ENCODE results near the gene TSPAN12.

Gene TSPAN12

DNA sequence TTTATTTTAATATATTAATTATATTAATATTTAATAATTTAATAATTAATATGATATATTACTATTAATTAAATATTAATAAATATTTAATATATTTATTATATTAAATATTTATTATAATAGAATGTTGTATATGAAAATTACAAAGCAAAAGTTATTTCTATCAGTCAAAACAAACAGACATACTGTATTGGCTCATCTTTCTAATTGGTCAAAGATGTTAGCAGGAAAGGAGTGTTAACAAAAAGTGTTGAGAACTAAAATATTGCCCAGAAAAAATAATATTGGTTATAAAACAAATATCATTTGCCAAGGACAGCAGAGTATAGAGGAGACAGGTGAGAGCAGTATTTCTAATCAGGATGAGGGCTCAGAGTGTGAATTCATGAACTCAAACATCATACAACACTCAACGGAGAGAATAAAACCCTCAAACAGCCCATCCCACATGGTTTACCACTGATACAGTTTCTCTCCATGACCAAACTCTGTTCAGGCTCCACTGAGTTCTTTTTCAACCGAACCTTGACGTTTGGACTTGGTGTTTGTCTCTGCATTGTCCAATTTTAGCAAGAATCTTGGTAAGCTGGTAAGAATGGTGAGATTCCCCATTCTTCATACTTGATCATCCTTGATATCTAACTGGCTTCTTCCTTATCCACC is 58.0 kb downstream of the TSPAN12 start:
- no peak overlapping the region for H3K27ac ChIP-seq (replicated peaks)
- DNase-seq (ENCODE audit: low read depth in 1 of 2, low spot score in 1 of 2) = no peak
- TF ChIP-seq, protein P1, sequence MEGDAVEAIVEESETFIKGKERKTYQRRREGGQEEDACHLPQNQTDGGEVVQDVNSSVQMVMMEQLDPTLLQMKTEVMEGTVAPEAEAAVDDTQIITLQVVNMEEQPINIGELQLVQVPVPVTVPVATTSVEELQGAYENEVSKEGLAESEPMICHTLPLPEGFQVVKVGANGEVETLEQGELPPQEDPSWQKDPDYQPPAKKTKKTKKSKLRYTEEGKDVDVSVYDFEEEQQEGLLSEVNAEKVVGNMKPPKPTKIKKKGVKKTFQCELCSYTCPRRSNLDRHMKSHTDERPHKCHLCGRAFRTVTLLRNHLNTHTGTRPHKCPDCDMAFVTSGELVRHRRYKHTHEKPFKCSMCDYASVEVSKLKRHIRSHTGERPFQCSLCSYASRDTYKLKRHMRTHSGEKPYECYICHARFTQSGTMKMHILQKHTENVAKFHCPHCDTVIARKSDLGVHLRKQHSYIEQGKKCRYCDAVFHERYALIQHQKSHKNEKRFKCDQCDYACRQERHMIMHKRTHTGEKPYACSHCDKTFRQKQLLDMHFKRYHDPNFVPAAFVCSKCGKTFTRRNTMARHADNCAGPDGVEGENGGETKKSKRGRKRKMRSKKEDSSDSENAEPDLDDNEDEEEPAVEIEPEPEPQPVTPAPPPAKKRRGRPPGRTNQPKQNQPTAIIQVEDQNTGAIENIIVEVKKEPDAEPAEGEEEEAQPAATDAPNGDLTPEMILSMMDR (IDR thresholded peaks at IDR 0.05; ENCODE audit: insufficient read depth, low read length) = no peak
- TF ChIP-seq POLR2AphosphoS5 (IDR thresholded peaks at IDR 0.05; ENCODE audit: low read depth) (no peak), REST (IDR thresholded peaks at IDR 0.05; ENCODE audit: insufficient replicate concordance, low read depth) (no peak), GABPA (IDR thresholded peaks at IDR 0.05; ENCODE audit: low read depth) (no peak), SPI1 (IDR thresholded peaks at IDR 0.05; ENCODE audit: borderline replicate concordance, low read depth) (no peak)
- no peak overlapping the region for H3K4me3 ChIP-seq (replicated peaks; ENCODE audit: insufficient read depth, low read length)
- no peaks in the 10 kb centered on the region for H3K27me3 ChIP-seq (ENCODE audit: insufficient read depth, poor library complexity, severe bottlenecking)

DNA sequence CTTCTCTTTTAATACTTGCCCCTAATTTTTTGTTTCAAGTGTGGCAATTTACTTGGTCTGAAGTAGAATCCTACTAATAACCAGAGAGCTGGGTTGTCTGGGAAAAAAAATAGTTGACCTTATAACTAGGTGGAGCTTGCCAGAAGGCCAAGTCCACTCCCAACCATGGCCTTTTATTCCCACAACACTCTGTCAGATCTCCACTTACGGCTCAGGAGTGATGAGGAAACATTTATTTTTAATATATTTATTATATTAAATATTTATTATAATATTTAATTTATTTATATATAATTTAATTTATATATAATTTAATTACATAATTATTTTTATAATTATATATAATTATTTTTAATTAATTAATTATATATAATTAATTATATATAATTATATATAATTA is 58.8 kb downstream of the TSPAN12 start:
- no peak overlapping the region for H3K4me3 ChIP-seq (replicated peaks; ENCODE audit: insufficient read depth, low read length)
- TF ChIP-seq REST (IDR thresholded peaks at IDR 0.05; ENCODE audit: insufficient replicate concordance, low read depth) (no peak), POLR2AphosphoS5 (IDR thresholded peaks at IDR 0.05; ENCODE audit: low read depth) (no peak)
- H3K27ac ChIP-seq (replicated peaks) = no peak overlapping the region
- H3K27me3 ChIP-seq (ENCODE audit: insufficient read depth, poor library complexity, severe bottlenecking) = no peaks in the 10 kb centered on the region
- no peak for DNase-seq (ENCODE audit: low read depth in 1 of 2, low spot score in 1 of 2)

- Histone ChIP-seq H3K27ac (replicated peaks) (no peak overlapping the region), H3K4me3 (replicated peaks; ENCODE audit: insufficient read depth, low read length) (no peak overlapping the region), H3K27me3 (ENCODE audit: insufficient read depth, poor library complexity, severe bottlenecking) (no peaks in the 10 kb centered on the region)
- TF ChIP-seq, protein P1 (IDR thresholded peaks at IDR 0.05; ENCODE audit: insufficient read depth, low read length) = no peak
- TF ChIP-seq SPI1 (IDR thresholded peaks at IDR 0.05; ENCODE audit: borderline replicate concordance, low read depth) (no peak), REST (IDR thresholded peaks at IDR 0.05; ENCODE audit: insufficient replicate concordance, low read depth) (no peak), POLR2AphosphoS5 (IDR thresholded peaks at IDR 0.05; ENCODE audit: low read depth) (no peak), GABPA (IDR thresholded peaks at IDR 0.05; ENCODE audit: low read depth) (no peak)
- no peak for DNase-seq (ENCODE audit: low read depth in 1 of 2, low spot score in 1 of 2)
These were observed 60.8 kb downstream of the TSPAN12 start for GRCh38 chr7:120797026-120797645.

Data from HL-60 (cell line).